GM10266 (cell line): ENCODE measurements around the gene MTMR12.
"Not testable (repeated sequence)": the region's sequence is repeated elsewhere in the genome, so short reads cannot be mapped to it uniquely, and the experiment has no call there.

Experiments
- DNase-seq: peaks from one replicate; pipeline ENCODE4 v3.0.0; 2012; ENCODE audit errors: extremely low spot score
- TF ChIP-seq, protein P1 (sequence below): IDR thresholded peaks from 2 replicates; pipeline ENCODE4 v1.5.1; 2012; ENCODE audit warnings: mild to moderate bottlenecking, low read depth; ENCODE audit not compliant: control insufficient read depth, insufficient read depth; ENCODE audit errors: missing control alignments

Gene MTMR12

DNA sequence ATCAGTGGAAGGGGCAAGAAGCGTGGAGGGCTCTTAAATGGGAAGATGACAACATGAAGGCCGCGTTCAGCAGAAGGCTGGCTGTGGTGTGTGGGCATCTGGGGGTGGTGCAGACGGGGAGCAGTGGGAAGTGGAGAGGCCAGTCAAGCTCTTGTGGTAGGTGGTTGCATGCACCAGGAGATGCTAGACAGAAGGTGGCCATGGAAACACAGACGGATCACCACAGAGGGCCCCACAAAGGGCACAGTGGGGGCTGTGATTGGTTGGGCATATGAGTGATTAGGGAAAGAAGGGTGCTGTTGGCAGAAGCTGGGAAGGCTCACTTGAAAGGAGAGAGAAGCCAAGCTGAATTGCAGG is 14.7 kb downstream of the MTMR12 start:
- DNase-seq = no peak
- TF ChIP-seq, protein P1, sequence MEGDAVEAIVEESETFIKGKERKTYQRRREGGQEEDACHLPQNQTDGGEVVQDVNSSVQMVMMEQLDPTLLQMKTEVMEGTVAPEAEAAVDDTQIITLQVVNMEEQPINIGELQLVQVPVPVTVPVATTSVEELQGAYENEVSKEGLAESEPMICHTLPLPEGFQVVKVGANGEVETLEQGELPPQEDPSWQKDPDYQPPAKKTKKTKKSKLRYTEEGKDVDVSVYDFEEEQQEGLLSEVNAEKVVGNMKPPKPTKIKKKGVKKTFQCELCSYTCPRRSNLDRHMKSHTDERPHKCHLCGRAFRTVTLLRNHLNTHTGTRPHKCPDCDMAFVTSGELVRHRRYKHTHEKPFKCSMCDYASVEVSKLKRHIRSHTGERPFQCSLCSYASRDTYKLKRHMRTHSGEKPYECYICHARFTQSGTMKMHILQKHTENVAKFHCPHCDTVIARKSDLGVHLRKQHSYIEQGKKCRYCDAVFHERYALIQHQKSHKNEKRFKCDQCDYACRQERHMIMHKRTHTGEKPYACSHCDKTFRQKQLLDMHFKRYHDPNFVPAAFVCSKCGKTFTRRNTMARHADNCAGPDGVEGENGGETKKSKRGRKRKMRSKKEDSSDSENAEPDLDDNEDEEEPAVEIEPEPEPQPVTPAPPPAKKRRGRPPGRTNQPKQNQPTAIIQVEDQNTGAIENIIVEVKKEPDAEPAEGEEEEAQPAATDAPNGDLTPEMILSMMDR = no peak

DNA sequence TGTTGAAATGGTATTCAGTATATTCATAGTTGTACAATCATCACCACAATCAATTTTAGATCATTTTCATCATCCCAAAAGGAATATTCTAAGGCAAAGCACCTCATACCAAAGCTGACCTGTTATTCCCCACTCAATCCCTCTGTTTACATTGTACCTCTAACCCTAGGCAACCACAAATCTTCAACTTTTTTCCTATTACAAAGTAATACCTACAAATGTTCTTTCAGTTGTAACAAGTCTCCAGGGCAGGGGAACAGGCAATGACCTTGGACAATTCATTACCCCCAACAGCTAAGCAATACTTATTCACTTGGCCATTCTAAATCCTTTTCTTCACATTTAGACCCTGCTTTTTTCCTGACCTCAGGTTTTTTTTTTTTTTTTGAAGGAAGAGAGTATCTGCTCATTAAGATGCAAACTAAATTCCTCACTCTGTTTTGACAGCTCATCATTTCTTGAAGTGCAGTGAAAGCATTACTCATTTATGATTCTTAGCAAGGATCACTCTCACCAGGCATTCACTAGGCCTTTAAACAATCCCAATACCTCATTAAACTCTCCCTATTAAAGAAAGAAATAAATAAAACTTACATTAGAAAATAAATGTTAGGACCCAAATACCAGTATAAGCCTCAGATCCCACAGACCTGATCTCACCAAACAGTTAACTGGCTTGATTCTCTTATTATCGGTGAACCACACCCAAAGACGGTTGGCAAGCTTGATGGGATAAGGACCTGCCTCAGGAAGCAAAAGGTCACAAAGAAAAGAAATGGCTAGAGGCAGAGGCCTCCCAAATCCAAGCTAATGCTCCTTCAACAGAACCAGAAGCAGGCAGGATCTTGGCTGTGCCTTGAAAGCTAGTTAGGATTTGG is 15.3 kb downstream of the MTMR12 start:
- DNase-seq = no peak
- TF ChIP-seq, protein P1 = no peak

DNA sequence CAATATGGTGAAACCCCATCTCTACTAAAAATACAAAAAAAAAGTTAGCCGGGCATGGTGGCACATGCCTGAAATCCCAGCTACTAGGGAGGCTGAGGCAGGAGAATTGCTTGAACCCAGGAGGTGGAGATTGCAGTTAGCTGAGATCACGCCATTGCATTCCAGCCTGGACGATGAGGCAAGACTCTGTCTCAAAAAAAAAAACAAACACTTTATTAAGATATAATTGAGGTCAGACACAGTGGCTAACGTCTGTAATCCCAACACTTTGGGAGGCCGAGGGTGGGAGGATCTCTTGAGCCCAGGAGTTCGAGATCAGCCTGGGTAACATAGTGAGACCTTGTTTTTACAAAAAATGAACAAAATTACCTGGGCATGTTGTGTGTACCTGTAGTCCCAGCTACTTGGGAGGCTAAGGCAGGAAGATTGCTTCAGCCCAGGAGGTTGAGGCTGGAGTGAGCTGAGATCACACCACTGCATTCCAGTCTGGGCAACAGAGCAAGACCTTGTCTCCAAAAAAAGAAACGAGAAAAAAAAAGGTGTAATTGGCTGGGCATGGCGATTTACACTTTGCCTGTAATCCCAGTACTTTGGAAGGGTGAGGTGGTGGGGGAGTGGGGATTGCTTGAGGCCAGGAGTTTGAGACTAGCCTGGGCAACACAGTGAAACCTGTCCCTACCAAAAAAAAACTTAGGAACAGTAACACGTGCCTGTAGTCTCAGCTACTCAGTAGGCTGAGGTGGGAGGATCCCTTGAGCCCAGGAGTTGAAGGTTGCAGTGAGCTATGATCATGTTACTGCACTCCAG is 16.6 kb downstream of the MTMR12 start:
- not testable (repeated sequence) for DNase-seq

DNA sequence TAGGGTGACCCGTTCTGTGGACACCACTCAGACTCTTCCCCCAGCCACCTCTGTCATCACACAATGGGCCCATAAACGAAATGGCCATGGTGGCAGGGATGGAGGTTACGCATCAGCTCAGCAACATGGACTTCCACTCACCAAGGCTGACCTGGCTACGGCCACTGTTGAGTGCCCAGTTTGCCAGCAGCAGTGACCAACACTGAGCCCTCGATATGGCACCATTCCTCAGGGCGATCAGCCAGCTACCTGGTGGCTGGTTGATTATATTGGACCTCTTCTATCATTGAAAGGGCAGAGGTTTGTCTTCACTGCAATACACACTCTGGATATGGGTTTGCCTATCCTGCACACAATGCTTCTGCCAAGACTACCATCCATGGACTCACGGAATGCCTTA is 21.1 kb downstream of the MTMR12 start:
- no peak for DNase-seq
- TF ChIP-seq, protein P1 = no peak

DNA sequence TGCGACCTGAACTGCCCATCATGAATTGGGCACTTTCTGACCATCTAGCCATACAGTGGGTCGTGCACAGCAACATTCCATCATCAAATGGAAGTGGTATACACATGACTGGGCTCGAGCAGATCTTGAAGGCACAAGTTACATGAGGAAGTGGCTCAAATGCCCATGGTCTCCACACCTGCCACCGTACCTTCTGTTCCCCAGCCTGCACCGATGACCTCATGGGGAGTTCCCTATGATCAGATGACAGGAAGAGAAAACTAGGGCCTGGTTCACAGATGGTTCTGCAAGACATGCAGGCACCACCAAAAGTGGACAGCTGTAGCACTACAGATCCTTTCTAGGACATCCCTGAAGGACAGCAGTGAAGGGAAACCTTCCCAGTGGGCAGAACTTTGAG is 21.8 kb downstream of the MTMR12 start:
- no peak for DNase-seq
- TF ChIP-seq, protein P1 = no peak

DNA sequence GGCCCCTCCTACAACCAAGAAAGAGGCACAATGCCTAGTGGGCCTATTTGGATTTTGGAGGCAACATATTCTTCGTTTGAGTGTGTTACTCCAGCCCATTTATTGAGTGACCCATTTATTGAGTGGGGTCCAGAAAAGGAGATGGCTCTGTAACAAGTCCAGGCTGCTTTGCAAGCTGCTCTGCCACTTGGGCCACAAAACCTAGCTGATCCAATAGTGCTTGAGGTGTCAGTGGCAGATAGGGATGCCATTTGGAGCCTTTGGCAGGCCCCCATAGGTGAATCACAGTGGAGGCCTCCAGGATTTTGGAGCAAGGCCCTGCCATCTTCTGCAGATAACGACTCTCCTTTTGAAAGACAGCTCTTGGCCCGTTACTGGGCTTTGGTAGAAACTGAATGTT is 22.2 kb downstream of the MTMR12 start:
- not testable (repeated sequence) for DNase-seq

DNA sequence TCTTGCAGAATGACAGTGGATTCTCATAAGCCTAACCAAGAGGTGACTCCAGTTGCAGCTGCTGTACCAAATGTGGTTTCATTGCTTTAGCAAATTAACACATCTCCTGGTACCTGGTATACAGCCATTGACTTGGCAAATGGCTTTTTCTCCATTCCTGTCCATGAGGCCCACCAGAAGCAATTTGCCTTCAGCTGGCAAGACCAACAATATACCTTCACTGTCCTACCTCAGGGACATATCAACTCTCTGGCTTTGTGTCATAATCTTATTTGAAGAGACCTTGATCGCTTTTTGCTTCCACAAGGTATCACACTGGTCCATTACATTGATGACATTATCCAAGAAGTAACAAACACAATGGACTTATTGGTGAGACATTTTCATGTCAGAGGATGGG is 22.8 kb downstream of the MTMR12 start:
- DNase-seq = not testable (repeated sequence)

DNA sequence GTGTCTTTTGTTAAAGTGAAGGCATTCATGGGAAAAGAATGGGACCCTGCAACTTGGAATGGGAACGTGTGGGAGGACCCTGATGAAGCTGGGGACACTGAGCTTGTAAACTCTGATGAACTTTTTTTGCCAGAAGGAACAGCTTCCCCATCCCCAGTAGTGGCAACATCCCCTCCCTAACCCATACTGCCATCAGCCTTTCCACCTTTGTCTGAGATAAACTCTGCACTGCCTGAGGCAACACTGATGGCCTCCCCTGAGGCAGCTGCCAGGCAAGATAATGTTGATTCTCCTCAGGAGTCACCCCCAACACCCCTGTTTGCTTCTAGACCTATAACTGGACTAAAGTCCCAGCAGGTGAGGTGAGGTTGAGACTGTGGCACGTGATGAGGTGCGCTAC is 24.6 kb downstream of the MTMR12 start:
- not testable (repeated sequence) for DNase-seq

DNA sequence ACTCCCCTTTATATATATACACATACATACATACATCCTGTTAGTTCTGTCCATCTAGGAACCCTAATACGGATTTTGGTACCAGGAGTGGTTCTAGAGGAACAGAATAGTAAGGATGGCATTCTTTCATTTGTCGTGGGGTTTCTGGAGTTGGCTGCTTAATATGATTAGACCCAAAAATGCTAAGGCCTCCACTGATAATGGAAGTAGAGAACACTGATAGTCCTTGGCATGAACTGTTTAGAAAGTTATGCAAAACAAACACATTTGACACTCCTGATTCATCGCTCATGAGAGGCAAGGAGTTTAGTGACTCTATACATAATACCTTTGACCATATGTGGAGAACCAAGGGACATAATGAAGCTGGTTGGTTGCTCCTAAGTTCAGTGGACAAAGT is 25.2 kb downstream of the MTMR12 start:
- DNase-seq = not testable (repeated sequence)

DNA sequence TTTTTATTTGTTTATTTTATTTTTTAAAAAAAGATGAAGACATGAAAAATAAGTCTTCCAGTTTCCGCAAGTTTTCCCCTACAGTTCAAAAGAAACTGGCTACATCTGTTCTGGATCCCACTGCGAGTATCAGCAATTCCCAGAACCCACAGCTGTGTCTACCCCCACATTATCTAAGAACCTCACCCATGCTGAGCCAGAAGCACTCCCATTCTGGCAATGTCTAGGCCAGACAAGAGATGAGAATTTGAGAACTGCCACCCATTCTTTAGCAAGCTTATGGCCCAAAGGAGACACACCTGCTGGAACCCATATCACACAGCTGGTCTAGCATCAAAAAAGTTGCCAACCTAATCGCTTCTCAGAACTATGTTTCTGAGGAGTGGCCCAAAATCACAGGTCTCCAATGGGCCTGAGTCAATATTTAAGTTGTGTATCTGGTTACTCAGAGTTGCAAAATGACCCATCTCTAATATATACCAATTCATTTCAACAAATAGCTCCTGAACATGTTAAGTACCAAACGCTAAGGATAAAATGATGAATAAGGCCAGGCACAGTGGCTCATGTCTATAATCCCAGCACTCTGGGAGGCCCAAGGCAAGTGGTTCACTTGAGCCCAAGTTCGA is 27.1 kb downstream of the MTMR12 start:
- TF ChIP-seq, protein P1 = no peak
- no peak for DNase-seq
